ENCODE data around the gene LPP.

- TF ChIP-seq, protein P1, sequence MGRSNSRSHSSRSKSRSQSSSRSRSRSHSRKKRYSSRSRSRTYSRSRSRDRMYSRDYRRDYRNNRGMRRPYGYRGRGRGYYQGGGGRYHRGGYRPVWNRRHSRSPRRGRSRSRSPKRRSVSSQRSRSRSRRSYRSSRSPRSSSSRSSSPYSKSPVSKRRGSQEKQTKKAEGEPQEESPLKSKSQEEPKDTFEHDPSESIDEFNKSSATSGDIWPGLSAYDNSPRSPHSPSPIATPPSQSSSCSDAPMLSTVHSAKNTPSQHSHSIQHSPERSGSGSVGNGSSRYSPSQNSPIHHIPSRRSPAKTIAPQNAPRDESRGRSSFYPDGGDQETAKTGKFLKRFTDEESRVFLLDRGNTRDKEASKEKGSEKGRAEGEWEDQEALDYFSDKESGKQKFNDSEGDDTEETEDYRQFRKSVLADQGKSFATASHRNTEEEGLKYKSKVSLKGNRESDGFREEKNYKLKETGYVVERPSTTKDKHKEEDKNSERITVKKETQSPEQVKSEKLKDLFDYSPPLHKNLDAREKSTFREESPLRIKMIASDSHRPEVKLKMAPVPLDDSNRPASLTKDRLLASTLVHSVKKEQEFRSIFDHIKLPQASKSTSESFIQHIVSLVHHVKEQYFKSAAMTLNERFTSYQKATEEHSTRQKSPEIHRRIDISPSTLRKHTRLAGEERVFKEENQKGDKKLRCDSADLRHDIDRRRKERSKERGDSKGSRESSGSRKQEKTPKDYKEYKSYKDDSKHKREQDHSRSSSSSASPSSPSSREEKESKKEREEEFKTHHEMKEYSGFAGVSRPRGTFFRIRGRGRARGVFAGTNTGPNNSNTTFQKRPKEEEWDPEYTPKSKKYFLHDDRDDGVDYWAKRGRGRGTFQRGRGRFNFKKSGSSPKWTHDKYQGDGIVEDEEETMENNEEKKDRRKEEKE (IDR thresholded peaks at IDR 0.05): no peak
- TF ChIP-seq ZNF274 (IDR thresholded peaks at IDR 0.05; ENCODE audit: insufficient read depth, insufficient read length) (no peak), PBX3 (IDR thresholded peaks at IDR 0.05; ENCODE audit: insufficient replicate concordance, low read depth, low read length) (no peak), CTCF (IDR thresholded peaks at IDR 0.05 in 2 of 3, conservative IDR thresholded peaks at IDR 0.05 in 1 of 3; ENCODE audit: control insufficient read depth in 2 of 3, extremely low read depth in 1 of 3, insufficient read depth in 1 of 3, low read depth in 3 of 3, low read length in 3 of 3) (no peak), NFYB (IDR thresholded peaks at IDR 0.05; ENCODE audit: insufficient read depth, low read depth, low read length) (no peak), SUZ12 (IDR thresholded peaks at IDR 0.05; ENCODE audit: unreplicated experiment) (no peak), ZNF217 (IDR thresholded peaks at IDR 0.05) (no peak), EP300 (IDR thresholded peaks at IDR 0.05; ENCODE audit: borderline replicate concordance in 1 of 2, control insufficient read depth in 1 of 2, low read depth in 2 of 2, low read length in 2 of 2) (no peak), SP1 (IDR thresholded peaks at IDR 0.05; ENCODE audit: low read depth, low read length) (no peak), MXI1 (IDR thresholded peaks at IDR 0.05; ENCODE audit: low read depth, low read length) (no peak), CHD4 (IDR thresholded peaks at IDR 0.05) (no peak), NR2C2 (IDR thresholded peaks at IDR 0.05; ENCODE audit: borderline replicate concordance, control insufficient read depth, insufficient read length, low read depth) (no peak)
Measured at GRCh38 chr3:188233320-188233719, 79.4 kb downstream of the LPP start.

Measured in GM12878 (cell line).